IMR-90 (cell line): ENCODE measurements around the gene PALM3. TPM values are rescaled to one million over a fixed set of nuclear protein-coding genes. Genes with fewer than 3 reads are reported as not detected.
A peak's percentile ranks its signal among the peaks of the same experiment; 100 is the strongest.

Experiments
- ATAC-seq: fragments of 200-7000 bp; cut with Tn5 transposase; 2 replicates; pipeline ENCODE4 v1.9.1; 2020; ENCODE audit warnings: low read depth, mild to moderate bottlenecking, moderate library complexity
- BruUV-seq: library from RNA; stranded (reverse); fragments of 400-500 nt; replicated peaks from 2 replicates; lab custom pipeline; 2021; lab: Mats Ljungman, UMichigan
- CTCF ChIA-PET: fragments of 300-600 bp; formaldehyde crosslinking; extraction: SDS; loops from one replicate; lab custom pipeline; 2021; ENCODE audit warnings: antibody characterized with exemption; lab: Yijun Ruan, JAX
- POLR2A ChIA-PET: fragments of 300-600 bp; sonication (Branson Sonifier 250); formaldehyde crosslinking; loops from one replicate; lab custom pipeline; 2022; ENCODE audit warnings: antibody characterized with exemption; ENCODE audit not compliant: unreplicated experiment; lab: Charles Lee
- DNase-seq: peaks from one replicate; pipeline ENCODE4 v3.0.0; 2013
- H2AFZ ChIP-seq: replicated peaks from 2 replicates; pipeline ENCODE3; 2013; ENCODE audit warnings: low read length, mild to moderate bottlenecking; ENCODE audit not compliant: poor library complexity
- H2AK5ac ChIP-seq: 2 replicates; pipeline ENCODE4 v1.6.1; 2013; ENCODE audit warnings: low read depth, low read length, inconsistent platforms
- H2AK9ac ChIP-seq: replicated peaks from 2 replicates; pipeline ENCODE3; 2013; ENCODE audit warnings: mild to moderate bottlenecking, low read depth, low read length, moderate library complexity; ENCODE audit not compliant: poor library complexity
- H2BK120ac ChIP-seq: 2 replicates; pipeline ENCODE4 v1.6.1; 2013; ENCODE audit warnings: low read depth, low read length, inconsistent platforms
- H2BK15ac ChIP-seq: 3 replicates; pipeline ENCODE4 v1.6.1; 2013; ENCODE audit warnings: low read depth, low read length, inconsistent platforms
- H2BK20ac ChIP-seq: 2 replicates; pipeline ENCODE4 v1.6.1; 2013; ENCODE audit warnings: low read depth, mild to moderate bottlenecking, inconsistent platforms, low read length, moderate library complexity
- H2BK5ac ChIP-seq: 2 replicates; pipeline ENCODE4 v1.6.1; 2013; ENCODE audit warnings: mild to moderate bottlenecking, low read depth, low read length, inconsistent platforms; ENCODE audit not compliant: poor library complexity, severe bottlenecking
- H3K14ac ChIP-seq: replicated peaks from 2 replicates; pipeline ENCODE4 v1.6.1; 2013; ENCODE audit warnings: low read depth, low read length, inconsistent platforms
- H3K18ac ChIP-seq: 2 replicates; pipeline ENCODE4 v1.6.1; 2013; ENCODE audit warnings: low read depth, low read length, control low read depth
- H3K23ac ChIP-seq: 2 replicates; pipeline ENCODE4 v1.6.1; 2013; ENCODE audit warnings: low read depth, low read length, inconsistent platforms
- H3K27ac ChIP-seq: 2 replicates; pipeline ENCODE4 v1.5.1; 2013; ENCODE audit warnings: mild to moderate bottlenecking, control low read depth, low read length; ENCODE audit not compliant: insufficient read depth
- H3K27me3 ChIP-seq: 2 replicates; pipeline ENCODE4 v1.6.1; 2013; ENCODE audit warnings: low read length; ENCODE audit not compliant: control insufficient read depth, insufficient read depth
- H3K36me3 ChIP-seq: 2 replicates; pipeline ENCODE4 v1.6.1; 2013; ENCODE audit warnings: low read length, mixed read lengths; ENCODE audit not compliant: control insufficient read depth, insufficient read depth
- H3K4ac ChIP-seq: 2 replicates; pipeline ENCODE4 v1.6.1; 2013; ENCODE audit warnings: low read depth, low read length, inconsistent platforms
- H3K4me1 ChIP-seq: 2 replicates; pipeline ENCODE4 v1.6.1; 2013; ENCODE audit warnings: low read length, mixed read lengths; ENCODE audit not compliant: control insufficient read depth, insufficient read depth
- H3K4me2 ChIP-seq: 2 replicates; pipeline ENCODE4 v1.6.1; 2013; ENCODE audit warnings: low read depth, mild to moderate bottlenecking, control low read depth, low read length, moderate library complexity
- H3K4me3 ChIP-seq: 2 replicates; pipeline ENCODE4 v1.5.1; 2013; ENCODE audit warnings: low read depth, mild to moderate bottlenecking, control low read depth, low read length, moderate library complexity; ENCODE audit not compliant: insufficient read depth
- H3K56ac ChIP-seq: 2 replicates; pipeline ENCODE4 v1.6.1; 2013; ENCODE audit warnings: low read length, inconsistent platforms; ENCODE audit not compliant: insufficient read depth; ENCODE audit errors: extremely low read depth
- H3K79me1 ChIP-seq, 2 experiments: 2 replicates each; pipeline ENCODE4 v1.6.1; 2013; ENCODE audit warnings: low read length in 2 of 2, inconsistent platforms in 1 of 2, low read depth in 1 of 2
- H3K9ac ChIP-seq: 2 replicates; pipeline ENCODE4 v1.6.1; 2013; ENCODE audit warnings: low read depth, low read length, control low read depth
- H3K9me1 ChIP-seq: 2 replicates; pipeline ENCODE4 v1.6.1; 2013; ENCODE audit warnings: low read length, inconsistent platforms; ENCODE audit not compliant: insufficient read depth
- H3K9me3 ChIP-seq: 2 replicates; pipeline ENCODE4 v1.6.1; 2013; ENCODE audit warnings: low read length; ENCODE audit not compliant: control insufficient read depth, insufficient read depth
- H4K20me1 ChIP-seq: 2 replicates; pipeline ENCODE4 v1.6.1; 2013; ENCODE audit warnings: low read length, inconsistent platforms; ENCODE audit not compliant: insufficient read depth
- H4K5ac ChIP-seq: 2 replicates; pipeline ENCODE4 v1.6.1; 2013; ENCODE audit warnings: mild to moderate bottlenecking, low read depth, low read length, control low read depth
- H4K8ac ChIP-seq, 2 experiments: 2 replicates each; pipeline ENCODE4 v1.6.1; 2013; ENCODE audit warnings: low read depth in 2 of 2, low read length in 2 of 2, control low read depth in 1 of 2, inconsistent platforms in 1 of 2
- H4K91ac ChIP-seq: 2 replicates; pipeline ENCODE4 v1.6.1; 2013; ENCODE audit warnings: low read depth, low read length, inconsistent platforms; ENCODE audit not compliant: insufficient read depth
- BHLHE40 ChIP-seq: fragments of 150-350 bp; IDR thresholded peaks from 2 replicates; pipeline ENCODE4 v1.6.1; 2016; ENCODE audit warnings: mild to moderate bottlenecking, low read depth, low read length
- CEBPB ChIP-seq: IDR thresholded peaks from 2 replicates; pipeline ENCODE4 v1.6.1; 2012; ENCODE audit warnings: low read depth, low read length, improper control_type of control experiment
- CHD1 ChIP-seq: IDR thresholded peaks from 2 replicates; pipeline ENCODE4 v1.6.1; 2012; ENCODE audit warnings: low read depth, low read length, improper control_type of control experiment
- CTCF ChIP-seq: conservative IDR thresholded peaks from 2 replicates; pipeline ENCODE4 v1.5.1; 2012; ENCODE audit warnings: mild to moderate bottlenecking, low read depth, low read length, improper control_type of control experiment
- FOS ChIP-seq: fragments of 150-350 bp; IDR thresholded peaks from 2 replicates; pipeline ENCODE4 v1.6.1; 2016; ENCODE audit warnings: low read depth, low read length
- MAFK ChIP-seq: IDR thresholded peaks from 2 replicates; pipeline ENCODE4 v1.6.1; 2012; ENCODE audit warnings: low read depth, low read length, improper control_type of control experiment
- MAZ ChIP-seq: IDR thresholded peaks from 2 replicates; pipeline ENCODE4 v1.6.1; 2012; ENCODE audit warnings: low read depth, mild to moderate bottlenecking, low read length, improper control_type of control experiment, moderate library complexity, borderline replicate concordance
- MXI1 ChIP-seq: IDR thresholded peaks from 2 replicates; pipeline ENCODE4 v1.6.1; 2012; ENCODE audit warnings: low read depth, mild to moderate bottlenecking, low read length, moderate library complexity, borderline replicate concordance
- NFE2L2 ChIP-seq: fragments of 150-350 bp; IDR thresholded peaks from 2 replicates; pipeline ENCODE4 v1.6.1; 2016; ENCODE audit warnings: low read depth, mild to moderate bottlenecking, low read length
- POLR2A ChIP-seq: IDR thresholded peaks from 2 replicates; pipeline ENCODE4 v1.6.1; 2012; ENCODE audit warnings: mild to moderate bottlenecking, low read depth, low read length
- RAD21 ChIP-seq: IDR thresholded peaks from 2 replicates; pipeline ENCODE4 v1.6.1; 2012; ENCODE audit warnings: low read length, improper control_type of control experiment
- SMC3 ChIP-seq: fragments of 150-350 bp; IDR thresholded peaks from 2 replicates; pipeline ENCODE4 v1.6.1; 2016; ENCODE audit warnings: low read depth, mild to moderate bottlenecking, antibody characterized with exemption, low read length, moderate library complexity
- USF2 ChIP-seq: fragments of 150-350 bp; IDR thresholded peaks from 2 replicates; pipeline ENCODE4 v1.6.1; 2017; ENCODE audit warnings: mild to moderate bottlenecking, antibody characterized with exemption, low read length, low read depth
- WGBS, 2 experiments: methylation state at CpG; one replicate each; pipeline versions ENCODE4 v1.1.5 to v1.1.7; 2013; ENCODE audit warnings: missing lambda C conversion rate in 2 of 2; ENCODE audit not compliant: insufficient read length in 1 of 2; ENCODE audit errors: extremely low coverage in 2 of 2; 5-methylcytosine and 5-hydroxymethylcytosine counted together
- dilution Hi-C: fragments of 300-500 bp; cut with HindIII; formaldehyde crosslinking; loops from one replicate; pipeline ENCODE4 v1.14.3; 2018; ENCODE audit warnings: low sequenced_read_pairs; ENCODE audit not compliant: unreplicated experiment
- in situ Hi-C: fragments of 300-500 bp; cut with MboI; formaldehyde crosslinking; loops from 3 replicates; pipeline ENCODE4 v1.14.3; 2019; ENCODE audit warnings: low sequenced_read_pairs, inconsistent platforms, mixed read lengths
- intact Hi-C: fragments of 100-400 bp; cut with micrococcal nuclease; formaldehyde crosslinking; loops from 2 replicates; pipeline ENCODE4 v1.10.0; 2022
- polyA plus RNA-seq, 3 experiments: library from polyadenylated mRNA; depleted of rRNA; stranded (reverse); fragments of >200 nt; gene quantifications; 2 replicates each; pipeline ENCODE4 v1.2.3, GENCODE V29; 2012; ENCODE audit warnings: low replicate concordance in 1 of 3
- total RNA-seq: library from RNA; depleted of rRNA; stranded (reverse); fragments of >200 nt; gene quantifications from 2 replicates; pipeline ENCODE4 v1.2.3, GENCODE V29; 2012
- TF ChIP-seq, protein P1 (sequence below): fragments of 150-350 bp; IDR thresholded peaks from 2 replicates; pipeline ENCODE4 v1.6.1; 2016; ENCODE audit warnings: low read depth, mild to moderate bottlenecking, low read length, moderate library complexity, borderline replicate concordance

Gene PALM3
- total and polyA plus RNA-seq, 2 of the 4 experiments (the other 2 are of a cell fraction) = 0.18 to 0.84 TPM

DNA sequence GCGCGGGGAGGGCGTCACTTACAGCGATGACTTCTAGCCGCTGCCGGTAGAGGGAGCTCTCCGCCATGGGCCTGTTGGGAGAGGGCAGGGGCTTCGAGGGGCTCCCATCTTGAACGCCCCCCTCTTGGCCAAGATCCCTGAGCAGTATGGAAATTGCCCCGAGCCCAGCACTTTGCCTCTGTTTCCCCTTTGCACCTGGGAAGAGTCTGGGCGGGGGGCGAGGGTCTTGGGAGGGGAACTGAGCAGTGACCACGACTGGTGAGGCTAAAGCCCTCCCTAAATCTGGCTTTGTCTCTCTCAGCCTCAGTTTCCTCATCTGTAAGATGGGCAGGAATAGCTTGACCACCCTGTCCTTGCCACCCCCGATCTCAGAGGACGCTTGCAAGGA is 2.8 kb downstream of the PALM3 start:
- Histone ChIP-seq H3K23ac (no peak overlapping the region), H3K4me1 (peaks cover 1% of the 10 kb centered on the region; the same call in 1 of the 2 replicates), H3K56ac (no peak overlapping the region), H3K27ac (no peak overlapping the region), H3K9me1 (no peaks in the 10 kb centered on the region), H4K91ac (no peak overlapping the region), H3K18ac (no peak overlapping the region), H3K4me3 (no peak overlapping the region), H3K9me3 (no peaks in the 10 kb centered on the region), H3K4me2 (no peak overlapping the region), H2AK9ac (peak overlapping the region; percentile 72), H4K20me1 (no peaks in the 10 kb centered on the region), H4K5ac (no peak overlapping the region), H2AK5ac (no peak overlapping the region), H2BK15ac (no peak overlapping the region), H2BK5ac (no peak overlapping the region), H3K27me3 (peaks cover 36% of the 10 kb centered on the region), H3K14ac (no peak overlapping the region), H2BK20ac (no peak overlapping the region), H3K9ac (no peak overlapping the region), H2AFZ (no peak overlapping the region), H3K4ac (no peak overlapping the region), H3K36me3 (no peaks in the 10 kb centered on the region), H3K79me1 (no peaks in the 10 kb centered on the region), H2BK120ac (no peak overlapping the region), H4K8ac (no peak overlapping the region)
- dilution Hi-C loops = no loop called here
- WGBS, 2 experiments = 21% methylated on average over 2 of the region's 15 CpGs; no CpG with 5 or more reads in 1 of the 2 experiments
- no peak for ATAC-seq
- intact Hi-C loops = no loop called here
- in situ Hi-C loops = no loop called here
- DNase-seq = no peak
- BruUV-seq = no TSS peak
- CTCF ChIA-PET = interaction anchor here (0.5 to 1.9 kb wide), 10 partner anchors 11 to 932 kb away, joined by 3 to 9 read pairs (median 3); no protein-coding TSS in a partner anchor
- POLR2A ChIA-PET = no interaction called here
- TF ChIP-seq CTCF = peak; percentile 52
- TF ChIP-seq RAD21 = 0 out of 2 replicates have a peak, but pooled peaks have one; percentile 7
- TF ChIP-seq CHD1 = no peak
- no peak for TF ChIP-seq BHLHE40
- no peak for TF ChIP-seq CEBPB
- no peak for TF ChIP-seq MAZ
- TF ChIP-seq MXI1 = no peak
- no peak for TF ChIP-seq NFE2L2
- TF ChIP-seq MAFK = no peak
- no peak for TF ChIP-seq FOS
- TF ChIP-seq, protein P1, sequence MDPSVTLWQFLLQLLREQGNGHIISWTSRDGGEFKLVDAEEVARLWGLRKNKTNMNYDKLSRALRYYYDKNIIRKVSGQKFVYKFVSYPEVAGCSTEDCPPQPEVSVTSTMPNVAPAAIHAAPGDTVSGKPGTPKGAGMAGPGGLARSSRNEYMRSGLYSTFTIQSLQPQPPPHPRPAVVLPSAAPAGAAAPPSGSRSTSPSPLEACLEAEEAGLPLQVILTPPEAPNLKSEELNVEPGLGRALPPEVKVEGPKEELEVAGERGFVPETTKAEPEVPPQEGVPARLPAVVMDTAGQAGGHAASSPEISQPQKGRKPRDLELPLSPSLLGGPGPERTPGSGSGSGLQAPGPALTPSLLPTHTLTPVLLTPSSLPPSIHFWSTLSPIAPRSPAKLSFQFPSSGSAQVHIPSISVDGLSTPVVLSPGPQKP = no peak
- no peak for TF ChIP-seq SMC3
- no peak for TF ChIP-seq POLR2A
- TF ChIP-seq USF2 = no peak
